Measurements from ENCODE around the gene VDR.

The VDR gene

DNA sequence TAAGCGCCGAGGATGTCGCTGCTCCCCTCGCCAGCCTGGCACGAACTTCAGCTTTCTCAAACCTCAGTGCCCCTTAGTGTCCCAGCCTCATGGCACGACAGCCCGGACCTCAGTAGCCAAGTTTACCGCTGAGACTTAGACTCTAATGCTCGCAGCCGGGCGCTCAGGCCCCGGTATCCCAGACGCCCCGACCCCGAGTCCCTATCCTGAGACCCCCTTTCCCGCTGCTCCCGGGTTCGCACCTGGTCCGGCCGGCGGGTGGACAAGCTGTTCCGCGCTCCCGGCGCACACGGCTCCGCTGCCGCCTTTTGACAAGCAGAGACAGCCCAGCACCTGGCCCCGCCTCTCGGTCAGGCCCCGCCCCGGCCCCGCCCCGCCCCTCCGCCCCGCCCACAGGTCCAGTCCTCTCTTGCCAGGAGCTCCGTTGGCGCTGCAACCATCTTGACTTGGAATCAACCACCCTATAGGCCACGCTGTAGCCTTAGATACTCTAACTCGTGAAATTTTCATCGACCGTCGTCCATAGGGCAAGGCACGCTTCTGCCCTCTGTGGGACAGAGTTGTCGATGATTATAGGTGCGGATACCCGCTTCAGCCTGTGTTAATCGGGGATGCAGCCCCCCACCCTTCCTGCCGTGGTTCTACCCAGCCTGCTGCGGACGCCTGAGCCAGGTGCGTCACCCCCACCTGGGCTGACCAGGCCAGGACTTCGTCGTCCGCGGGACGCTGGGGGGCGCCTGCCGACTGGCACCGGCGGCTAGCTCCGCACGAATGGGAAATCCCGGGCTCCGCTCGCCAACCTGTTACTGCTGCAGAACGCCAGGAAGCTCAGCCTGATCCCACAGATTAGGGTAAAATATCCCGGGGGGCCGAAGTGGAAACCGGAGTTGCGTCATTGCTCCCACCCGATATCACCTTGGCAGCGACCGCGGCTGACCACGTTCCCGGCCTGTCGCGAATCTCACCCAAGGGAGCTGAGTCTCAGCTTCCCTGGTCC, at the start of gene VDR:
Gene VDR (minus strand): TSS at position 282 of the 997 bp plus-strand sequence. CDS start 25,881 bp downstream, outside the sequence.
- peak; percentile 33 for DNase-seq

DNA sequence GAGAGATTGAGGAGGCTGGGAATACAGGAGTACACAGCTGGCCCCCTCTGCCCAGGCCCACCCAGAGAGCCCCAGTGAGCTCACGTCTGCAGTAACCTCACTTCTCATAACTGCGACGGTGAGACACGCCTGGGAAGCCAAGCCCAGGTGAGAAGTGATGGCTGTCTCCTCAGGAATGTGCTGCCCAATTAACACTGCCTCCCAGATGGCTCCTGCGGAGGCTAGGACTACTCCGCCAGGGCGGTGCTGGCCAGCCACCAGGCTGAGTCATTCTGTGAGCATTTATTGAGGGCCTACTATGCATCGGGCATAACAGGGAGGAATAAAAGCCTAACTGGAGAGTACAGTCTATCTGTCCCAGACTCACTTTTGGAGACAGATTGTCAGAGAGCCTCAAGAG, 49.3 kb upstream of the VDR start:
- DNase-seq = no peak

DNA sequence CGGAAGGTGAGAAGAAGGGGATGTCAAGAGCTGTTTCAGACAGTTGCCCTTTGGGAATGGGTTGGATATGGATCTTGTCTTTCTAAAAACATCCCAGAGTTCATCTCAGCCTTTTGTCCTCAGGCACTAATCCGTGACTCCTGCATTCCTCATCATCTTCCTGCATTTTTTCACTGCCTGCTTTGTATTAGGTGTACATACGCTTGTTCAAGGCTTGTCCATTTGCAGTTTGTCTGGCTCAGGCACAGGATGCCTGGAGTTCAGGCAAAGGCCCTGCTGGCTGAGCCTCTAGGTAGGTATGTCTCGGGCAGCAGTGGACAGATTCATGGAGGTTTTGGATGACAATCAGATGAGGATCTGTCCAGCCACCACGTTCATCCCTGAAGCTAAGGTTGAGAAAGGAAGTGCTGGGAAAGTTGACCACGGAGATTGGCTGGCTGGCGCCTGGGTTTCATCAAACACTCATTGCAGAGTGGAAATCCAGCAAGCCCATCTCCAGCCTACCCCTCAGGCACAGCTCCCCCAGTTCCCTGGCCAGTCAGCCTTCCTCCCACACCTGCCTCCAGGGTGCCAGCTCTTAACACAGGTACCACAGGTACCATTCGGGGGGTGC, 46.2 kb upstream of the VDR start:
- no peak for DNase-seq

DNA sequence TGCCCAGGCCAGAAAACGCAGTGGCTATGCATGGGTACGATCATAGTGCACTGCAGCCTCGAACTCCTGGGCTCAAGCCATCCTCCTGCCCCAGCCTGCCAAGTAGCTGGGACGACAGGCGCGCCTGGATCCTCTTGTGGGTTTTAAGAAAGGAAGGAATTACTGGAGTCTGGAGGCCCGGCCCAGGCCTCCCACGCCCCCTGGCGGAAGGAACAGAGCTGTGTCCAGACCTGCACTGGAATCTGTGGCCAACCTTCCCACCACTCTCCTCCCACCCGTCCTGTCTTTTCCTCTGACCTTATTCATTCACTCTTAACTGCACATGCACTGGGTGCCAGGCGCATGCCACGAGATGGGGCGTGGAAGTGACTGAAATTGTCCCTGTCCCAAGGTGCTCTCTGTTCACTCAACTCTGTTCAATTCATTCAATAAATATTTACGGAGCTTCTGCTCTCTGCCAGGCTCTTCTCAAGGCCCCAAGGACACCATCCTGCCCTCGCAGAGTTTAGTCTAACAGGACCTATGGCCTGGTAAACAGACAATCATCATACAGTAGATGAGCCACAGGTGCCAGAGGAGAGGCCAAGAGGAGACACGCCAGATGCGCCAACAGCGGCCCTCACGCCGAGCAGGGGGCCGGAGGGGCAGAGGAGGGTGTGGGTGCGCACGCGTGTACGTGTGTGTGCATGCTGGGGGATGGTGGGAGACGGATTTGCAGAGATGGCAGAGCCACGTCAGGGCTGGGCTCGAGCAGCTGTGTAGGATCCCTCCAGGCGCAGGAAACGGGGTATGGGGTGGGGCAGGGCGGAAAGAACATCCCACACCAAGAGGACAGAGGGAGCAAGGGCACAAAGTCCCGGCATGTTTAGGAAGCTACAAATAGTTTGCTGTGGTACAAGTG, 44.9 kb upstream of the VDR start:
- no peak for DNase-seq

DNA sequence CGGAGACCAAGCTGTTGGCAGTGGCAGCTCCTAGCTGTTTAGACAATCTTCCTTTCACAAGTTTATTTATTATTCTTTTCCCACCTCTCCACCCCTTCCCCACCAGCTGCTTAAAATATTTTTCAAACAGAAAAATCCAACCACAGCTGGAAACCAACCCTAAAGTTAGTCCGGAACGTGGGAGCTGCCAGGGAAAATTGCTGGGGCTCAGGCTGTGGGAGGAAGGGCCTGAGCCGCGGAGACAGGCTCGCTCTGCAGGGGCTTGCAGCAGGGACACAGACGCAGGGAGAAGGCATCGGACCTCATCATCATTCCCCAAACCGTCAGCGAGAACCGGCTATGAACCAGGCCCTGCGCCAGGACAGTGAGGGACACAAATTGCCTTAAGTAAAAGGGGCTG, 42.5 kb upstream of the VDR start:
- no peak for DNase-seq

DNA sequence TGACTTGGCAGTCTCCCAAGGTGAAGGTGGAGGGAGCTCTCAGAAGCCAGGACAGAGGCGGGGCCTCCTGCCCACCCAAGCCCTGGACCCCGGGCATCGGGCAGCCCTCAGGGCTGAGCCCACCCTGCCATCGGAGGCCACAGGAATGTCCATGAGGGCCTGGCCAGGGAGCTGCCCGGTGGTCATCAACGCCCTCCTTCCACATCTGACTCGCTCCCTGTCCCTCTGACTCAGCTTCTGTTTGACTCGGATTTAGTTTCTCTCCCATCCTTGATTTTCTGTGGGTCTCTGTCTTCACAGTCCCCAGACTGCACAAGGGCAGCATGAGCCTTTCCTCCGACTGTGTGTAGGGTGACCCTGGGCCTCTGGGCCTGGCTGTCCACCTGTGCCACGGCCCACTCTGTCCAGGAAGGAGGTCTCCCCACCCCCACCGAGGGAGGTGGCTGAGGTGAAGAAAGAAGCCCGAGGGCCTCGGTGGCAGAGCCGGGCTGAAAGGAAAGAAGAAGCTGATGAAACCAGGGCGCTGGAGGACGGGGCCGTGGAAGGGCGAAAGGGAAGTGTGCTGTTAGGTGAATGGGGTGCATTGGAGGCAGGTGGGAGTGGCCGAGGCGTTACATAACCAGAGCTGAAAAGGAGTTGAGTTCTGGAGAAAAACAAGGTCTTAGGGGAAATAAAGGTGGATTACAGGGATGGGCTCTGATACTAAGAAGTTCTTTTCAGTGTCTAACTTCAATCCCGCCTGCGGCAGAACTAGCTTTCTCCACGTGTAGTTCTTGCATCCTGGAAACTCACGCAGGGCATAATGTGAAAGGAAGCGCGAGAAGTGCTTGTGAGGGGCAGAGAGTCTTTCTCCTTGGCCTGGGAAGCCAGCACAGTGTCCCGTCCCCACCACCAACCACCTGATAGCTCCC, 41.9 kb upstream of the VDR start:
- no peak for DNase-seq

DNA sequence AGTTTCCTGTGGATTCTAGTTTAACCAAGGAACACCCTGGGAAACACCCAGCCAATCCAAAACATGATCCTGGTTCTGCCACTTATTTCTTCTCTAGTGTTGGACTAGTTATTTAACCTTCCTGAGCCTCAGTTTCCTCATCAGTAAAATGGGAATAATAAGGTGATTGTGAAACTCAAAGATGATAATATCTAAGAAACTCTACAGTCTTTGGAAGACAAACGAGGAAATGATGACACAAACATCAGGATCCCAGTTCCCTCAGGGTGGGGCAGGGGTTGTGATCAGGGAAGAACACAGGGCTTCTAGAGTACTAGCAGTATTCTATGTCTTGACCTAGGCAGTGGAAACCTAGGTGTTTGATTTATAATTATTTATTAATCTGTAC, 40.5 kb upstream of the VDR start:
- no peak for DNase-seq

DNA sequence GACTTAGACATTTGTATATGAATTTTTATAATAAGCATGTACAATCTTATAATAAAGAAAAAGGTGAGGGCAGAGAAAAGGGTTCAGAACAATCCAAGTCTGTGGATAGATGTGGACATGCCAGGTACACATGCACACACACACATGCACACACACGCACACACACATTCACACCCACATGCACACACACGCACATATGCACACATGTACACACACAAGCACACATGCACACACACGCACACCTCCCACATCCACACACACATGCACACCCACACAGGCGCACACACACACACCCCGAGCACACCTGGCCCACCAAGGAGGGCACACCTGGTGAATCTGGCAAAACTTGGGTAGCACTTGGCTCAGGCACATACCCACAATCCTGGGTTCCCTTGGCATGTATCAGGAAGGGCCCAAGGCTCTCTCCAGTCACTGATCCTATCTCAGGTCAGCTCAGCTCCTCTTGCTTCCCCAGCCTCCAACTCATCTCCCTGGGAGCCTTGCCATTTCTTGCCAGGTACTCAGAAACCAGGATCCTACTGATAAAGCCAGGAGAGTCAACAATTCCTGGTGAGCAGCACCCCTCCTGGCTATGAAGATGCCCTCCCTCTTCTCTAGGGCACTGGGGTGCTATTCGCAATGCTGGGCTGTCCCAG, 40.0 kb upstream of the VDR start:
- no peak for DNase-seq

DNA sequence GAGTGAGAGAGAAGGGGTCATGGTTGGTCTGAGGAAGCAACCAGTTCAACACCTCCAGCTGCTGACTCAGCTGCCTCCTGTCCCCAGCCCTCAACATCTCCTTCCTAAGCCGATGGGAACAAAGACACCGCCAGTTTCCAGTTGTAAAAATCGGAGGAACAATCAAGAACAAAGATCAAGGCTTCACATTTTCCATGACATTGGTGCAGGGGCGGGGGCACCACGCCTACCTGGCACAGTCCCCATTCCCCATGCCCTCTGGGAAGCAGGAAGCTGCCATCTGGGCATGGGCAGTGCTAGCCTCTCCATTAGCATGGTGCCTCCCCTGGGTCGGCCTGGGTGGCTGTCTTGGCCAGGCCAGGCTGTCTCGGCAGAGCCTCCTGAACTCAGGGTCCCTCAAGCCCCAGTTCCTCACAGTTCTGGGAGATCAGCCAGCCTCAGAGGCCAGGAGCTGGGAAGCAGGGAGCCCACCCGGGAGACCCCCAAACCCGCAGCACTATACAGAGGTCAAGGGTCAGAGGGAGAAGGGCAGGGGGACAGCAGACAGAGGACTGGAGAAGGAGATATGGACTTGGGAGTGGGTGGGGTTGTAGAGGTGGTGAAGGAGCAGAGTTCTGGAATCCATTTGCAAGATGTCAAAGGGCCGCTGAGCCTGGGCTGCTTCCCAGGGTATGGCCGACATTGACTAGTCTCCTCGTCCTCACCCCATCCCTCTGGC, 39.0 kb upstream of the VDR start:
- no peak for DNase-seq

DNA sequence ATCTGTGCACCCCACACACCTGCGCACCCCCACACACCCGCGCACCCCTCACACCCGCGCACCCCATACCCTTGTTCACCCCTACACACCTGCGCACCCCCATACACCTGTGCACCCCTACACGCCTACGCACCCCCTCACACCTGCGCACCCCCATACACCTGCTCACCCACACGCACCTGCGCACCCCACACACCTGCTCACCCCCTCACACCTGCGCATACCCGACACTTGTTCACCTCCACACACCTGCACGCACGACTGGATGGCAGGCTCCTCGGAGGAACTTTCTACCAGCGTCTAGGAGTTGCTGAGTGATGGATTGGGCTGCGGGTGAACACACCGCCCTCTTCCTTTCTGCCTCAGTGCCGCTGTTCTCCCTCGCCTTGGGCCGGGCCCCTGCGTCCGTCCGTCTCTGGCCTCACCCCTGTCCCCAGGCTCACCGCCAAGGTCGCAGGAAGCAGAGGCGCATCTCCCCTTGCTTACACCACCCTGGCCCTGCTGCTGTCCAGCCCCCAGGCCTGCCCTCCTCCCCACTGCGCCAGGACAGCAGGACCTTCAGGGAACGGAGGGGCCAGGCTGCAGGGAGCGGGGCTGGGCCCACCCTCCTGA, 37.9 kb upstream of the VDR start:
- DNase-seq = no peak

DNA sequence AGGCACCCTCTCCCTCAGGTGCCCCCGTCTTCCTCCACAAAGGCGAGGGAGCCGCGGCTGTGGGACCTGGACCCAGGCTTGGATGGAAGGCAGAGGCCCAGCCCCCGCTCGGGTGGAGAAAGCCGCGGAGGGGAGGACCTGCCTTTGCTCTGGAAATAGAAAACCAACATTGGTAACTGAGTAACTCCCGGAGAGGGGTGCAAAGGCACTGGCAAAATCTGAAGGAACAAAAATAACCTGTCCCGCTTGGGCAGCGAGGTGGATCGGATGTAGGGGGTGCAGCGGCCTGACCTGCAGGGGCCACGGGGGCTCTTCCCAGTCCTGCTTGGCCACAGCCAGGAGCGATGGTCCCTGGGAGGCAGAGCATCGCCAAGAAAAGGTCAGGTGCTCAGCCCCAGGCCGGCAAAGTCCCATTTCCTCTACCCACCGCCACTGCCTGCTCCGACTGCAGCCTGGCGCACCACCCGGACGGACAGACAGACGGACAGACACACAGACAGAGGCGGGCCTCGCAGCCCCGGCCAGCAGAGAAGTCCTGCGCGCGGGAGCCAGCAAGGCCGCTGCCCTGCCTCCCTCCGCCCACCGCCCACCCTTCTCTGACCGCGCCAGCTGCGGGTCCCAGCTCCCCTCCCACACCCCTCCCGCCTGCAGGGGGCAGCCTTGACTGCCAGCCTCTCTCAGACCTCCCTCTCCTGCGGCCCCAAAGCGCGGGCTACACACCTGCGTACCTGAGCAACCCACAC, 37.2 kb upstream of the VDR start:
- DNase-seq = no peak

DNA sequence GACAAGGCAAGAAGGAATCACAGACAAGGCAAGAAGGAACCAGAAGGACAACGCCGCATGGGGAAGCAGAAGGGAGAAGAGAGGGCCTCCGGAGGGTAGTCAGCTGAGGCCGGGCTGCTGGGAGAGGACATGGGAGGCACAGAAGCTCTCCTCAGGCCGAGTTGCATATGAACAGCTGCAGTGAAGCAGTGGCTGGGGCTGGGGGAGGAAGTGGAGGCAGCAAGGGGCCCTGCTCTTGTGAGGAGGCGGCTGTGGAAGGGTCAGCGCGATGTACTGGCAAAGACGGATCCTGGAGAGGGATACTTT, 36.6 kb upstream of the VDR start:
- no peak for DNase-seq

DNA sequence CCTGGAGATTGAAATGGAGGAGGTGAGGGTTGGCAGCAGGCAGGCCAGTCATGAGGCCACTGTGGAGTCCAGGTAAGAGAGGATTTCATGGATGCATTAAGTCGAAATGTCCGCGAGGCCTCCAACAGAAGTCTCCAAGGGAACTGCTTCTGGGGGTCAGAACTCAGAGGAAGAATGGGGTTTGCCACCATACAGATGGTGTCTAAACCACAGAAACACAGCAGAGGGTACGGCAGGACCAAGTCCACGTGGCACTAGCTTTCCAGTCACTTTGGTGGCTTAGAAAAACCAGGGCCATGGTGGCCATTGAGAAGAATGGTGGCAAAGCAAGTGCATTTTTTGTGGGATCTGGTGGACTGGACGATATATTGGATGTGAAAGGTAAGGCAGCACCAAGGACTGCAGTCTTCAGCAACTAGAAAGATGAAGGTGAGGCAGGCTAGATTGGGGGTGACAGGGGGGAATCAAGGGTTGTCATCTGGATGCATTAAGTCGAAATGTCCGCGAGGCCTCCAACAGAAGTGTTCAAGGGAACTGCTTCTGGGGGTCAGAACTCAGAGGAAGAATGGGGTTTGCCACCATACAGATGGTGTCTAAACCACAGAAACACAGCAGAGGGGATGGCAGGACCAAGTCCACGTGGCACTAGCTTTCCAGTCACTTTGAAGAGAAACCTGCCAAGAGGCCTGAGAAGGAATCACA, 36.1 kb upstream of the VDR start:
- no peak for DNase-seq

DNA sequence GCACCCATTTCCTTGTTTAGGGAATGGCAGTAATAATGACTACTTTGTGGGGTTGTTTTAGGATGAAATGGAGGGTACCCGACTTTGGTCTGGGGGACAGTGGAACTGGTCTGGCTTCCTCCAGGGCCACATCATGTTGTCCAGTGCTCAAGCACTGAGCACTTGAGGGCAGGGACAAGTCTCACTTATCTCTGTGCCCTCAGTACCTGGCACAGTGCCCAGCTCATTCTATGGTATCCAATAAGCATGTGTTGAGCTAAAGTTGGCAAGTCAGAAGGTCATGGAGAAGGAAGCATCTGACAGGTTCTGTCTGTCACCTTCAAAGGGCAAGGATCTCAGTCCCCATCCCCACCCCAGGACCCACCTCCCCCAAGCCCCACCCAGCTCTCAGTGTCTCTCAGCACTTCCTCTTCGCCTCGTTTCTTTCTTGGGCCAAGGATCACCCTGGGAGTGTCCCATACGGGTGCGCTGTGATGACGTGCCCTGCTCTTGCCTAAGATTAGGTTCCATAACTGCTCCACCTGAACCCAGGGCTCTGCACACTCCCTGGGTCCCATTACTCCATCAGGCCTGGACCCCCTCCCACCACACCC, 34.3 kb upstream of the VDR start:
- no peak for DNase-seq

DNA sequence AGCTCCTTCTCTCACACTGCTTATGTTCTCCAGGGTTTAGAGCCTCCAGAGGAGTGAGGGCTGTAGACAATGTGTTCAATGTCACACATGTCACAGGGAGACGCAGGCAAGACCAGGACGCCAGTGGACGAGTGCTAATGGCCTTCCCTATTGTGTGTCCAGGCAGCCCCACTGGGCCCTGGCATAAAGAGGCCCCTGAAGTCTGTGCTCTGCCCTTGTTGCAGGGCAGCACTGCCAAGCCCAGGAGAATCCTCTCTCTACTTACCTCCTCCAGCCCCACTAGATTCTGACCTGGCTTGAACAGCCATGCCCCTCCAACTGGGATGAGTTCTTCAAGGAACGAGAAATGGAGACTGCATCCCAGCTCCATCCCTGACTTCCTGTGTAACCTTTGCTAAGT, 33.8 kb upstream of the VDR start:
- no peak for DNase-seq

DNA sequence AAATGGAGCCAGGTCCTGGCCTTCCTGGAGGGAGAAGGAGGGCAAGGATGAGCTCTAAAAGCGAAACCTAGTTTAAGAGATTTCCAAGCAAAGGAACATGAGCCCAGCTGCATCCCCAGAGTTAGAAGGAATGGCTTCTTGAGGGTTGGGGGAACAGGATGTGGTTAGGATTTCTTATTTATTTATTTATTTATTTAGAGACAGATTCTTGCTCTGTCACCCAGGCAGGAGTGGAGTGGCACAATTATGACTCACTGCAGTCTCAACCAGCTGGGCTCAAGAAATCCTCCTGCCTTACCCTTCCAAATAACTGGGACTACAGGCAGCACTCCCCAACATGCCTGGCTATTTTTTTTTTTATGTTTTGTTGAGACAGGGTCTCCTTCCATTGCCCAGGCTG, 33.3 kb upstream of the VDR start:
- no peak for DNase-seq

DNA sequence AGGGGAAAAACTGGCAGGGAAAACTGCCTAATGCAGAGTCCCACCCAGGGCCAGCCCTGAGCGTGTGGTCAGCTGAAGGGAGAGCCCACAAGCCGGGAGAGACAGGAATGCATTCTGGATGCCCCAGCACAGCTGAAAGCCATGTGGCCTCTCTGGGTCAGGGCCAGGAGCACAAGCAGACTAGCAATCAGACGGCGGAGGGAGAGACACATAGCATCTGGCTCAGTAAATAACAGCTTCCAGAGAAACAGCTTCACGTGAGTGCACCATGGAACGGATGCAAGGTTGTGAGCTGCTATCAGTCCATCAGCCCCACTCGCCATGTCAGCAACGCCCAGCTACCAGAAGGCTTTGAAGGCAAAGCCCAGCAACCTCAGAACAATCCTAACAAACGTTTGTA, 30.4 kb upstream of the VDR start:
- DNase-seq = no peak

DNA sequence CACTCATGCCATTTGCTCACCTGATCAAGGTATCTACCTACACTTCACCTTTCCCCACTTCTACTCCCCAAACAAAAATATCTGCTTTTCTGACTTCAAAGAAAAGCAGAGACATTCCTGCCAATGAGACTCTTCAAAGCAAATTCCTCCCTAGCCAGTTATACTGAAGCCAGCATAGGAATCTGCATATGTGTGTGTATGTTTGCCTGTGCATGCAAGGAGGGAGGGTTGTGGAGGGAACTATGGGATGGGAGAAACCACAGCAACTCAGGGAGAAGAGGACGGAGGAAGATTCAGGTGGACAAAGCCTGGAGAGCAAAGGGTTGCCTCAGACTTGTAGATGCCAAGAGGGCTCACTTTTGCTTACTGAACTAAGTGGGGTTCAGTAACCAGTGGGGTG, 26.4 kb upstream of the VDR start:
- no peak for DNase-seq

DNA sequence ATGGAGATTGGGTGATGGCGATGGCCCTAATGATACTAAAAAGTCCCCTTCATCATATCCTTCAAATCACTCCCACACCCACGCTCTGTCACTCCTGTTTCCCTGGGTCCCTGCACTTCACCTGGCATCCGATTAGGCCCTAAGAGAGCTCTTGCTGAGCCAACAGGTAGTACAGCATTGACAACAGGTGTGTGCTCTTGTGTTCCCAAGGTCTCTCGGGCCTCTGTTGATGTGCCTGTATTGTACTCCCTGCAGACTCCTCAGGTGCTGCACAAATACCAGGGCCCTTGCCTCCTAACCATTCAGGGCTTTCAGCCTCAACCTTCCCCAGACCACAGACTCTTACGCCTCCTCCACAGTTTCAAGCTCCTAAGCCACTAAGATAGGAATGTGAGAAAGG, 25.8 kb upstream of the VDR start:
- DNase-seq = no peak

Data from NCI-H2107 (cell line).